VCaP (cell line): ENCODE data around the gene SMPD4.
A peak's percentile ranks its signal among the peaks of the same experiment; 100 is the strongest.
"Not testable (repeated sequence)": the region's sequence is repeated elsewhere in the genome, so short reads cannot be mapped to it uniquely, and the experiment has no call there.

Experiments used
- H3K27ac ChIP-seq: fragments of 450-650 bp; 2 replicates; pipeline ENCODE4 v1.5.1; 2017
- TF ChIP-seq, protein P1 (sequence below): fragments of 450-650 bp; conservative IDR thresholded peaks from 2 replicates; pipeline ENCODE4 v1.5.1; 2017; ENCODE audit warnings: mild to moderate bottlenecking, moderate library complexity

SMPD4 gene

DNA sequence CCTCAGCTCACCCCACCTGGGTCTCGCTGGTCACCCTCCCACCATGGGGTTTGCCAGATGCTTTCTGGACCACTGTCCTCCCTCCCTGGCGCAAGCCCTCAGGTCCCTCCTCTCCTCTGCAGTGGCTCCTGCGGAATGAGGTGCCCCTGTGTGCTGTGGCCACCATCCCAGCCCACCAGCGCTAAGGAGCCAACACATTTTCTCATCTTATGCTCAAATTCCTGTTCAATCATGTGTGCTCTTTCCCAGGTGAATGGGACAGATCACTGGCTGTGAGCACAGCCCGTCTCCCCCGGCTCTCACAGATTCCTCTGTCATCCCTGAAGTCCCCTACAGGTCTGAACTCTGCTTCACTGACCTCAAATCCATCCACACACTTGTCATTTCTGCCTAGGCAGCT is 21.3 kb downstream of the SMPD4 start:
- TF ChIP-seq, protein P1, sequence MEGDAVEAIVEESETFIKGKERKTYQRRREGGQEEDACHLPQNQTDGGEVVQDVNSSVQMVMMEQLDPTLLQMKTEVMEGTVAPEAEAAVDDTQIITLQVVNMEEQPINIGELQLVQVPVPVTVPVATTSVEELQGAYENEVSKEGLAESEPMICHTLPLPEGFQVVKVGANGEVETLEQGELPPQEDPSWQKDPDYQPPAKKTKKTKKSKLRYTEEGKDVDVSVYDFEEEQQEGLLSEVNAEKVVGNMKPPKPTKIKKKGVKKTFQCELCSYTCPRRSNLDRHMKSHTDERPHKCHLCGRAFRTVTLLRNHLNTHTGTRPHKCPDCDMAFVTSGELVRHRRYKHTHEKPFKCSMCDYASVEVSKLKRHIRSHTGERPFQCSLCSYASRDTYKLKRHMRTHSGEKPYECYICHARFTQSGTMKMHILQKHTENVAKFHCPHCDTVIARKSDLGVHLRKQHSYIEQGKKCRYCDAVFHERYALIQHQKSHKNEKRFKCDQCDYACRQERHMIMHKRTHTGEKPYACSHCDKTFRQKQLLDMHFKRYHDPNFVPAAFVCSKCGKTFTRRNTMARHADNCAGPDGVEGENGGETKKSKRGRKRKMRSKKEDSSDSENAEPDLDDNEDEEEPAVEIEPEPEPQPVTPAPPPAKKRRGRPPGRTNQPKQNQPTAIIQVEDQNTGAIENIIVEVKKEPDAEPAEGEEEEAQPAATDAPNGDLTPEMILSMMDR: no peak
- no peak overlapping the region for H3K27ac ChIP-seq

DNA sequence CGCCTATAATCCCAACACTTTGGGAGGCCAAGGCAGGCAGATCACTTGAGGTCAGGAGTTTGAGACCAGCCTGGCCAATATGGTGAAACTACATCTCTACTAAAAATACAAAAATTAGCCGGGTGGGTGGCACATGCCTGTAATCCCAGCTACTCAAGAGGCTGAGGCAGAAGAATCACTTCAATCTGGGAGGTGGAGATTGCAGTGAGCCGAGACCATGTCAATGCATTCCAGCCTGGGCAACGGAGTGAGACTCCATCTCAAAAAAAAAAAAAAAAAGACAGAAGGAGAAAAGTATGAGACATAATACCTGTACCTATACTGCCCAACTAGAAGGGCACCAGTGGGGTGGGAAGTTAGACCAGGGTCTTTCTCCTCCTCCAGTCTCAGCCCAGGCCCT is 22.0 kb downstream of the SMPD4 start:
- not testable (repeated sequence) for H3K27ac ChIP-seq

DNA sequence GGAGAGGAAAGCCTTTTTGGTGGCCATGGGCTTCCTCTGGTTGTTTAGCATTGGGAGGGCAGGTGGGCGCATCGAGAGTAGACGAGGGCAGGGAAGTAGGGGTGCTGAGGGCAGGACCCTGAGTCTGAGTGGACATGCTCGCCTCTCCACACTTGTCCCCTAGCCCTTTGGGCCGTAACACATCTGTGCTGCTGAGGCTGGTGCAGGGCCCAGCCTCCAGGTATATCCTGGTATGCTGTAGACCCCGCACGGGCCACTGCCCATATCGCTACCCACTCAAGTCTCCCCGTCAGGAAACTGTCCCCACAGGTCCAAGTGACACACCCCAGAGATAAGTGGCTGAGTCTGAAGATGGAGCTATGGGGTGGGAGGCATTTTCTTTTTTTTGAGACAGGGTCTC is 22.8 kb downstream of the SMPD4 start:
- TF ChIP-seq, protein P1: no peak
- no peak overlapping the region for H3K27ac ChIP-seq

DNA sequence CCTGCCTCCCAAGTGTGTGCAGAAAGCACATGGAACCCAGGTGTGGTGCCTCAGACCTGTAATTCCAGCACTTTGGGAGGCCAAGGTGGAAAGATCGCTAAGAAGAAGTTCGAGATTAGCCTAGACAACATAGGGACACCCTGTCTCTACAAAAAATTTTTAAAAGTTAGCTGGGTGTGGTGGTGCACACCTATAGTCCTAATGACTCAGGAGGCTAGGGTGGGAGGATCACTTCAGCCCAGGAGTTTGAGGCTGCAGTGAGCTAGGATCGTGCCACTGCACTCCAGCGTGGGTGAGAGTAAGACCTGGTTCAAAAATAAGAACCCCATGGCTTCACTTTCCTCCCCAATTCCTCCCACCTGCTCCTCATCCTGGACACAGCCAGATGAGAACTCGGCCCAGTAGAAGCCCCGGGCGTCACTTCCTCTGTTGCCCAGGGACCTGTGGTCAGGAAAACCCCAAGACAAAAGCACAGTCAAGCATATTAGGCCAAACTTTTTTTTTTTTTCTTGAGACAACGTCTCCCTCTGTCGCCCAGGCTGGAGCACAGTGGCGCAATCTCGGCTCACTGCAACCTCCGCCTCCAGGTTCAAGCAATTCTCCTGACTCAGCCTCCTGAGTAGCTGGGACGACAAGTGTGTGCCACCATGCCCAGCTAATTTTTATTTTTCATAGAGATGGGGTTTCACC is 23.4 kb downstream of the SMPD4 start:
- H3K27ac ChIP-seq: not testable (repeated sequence)

DNA sequence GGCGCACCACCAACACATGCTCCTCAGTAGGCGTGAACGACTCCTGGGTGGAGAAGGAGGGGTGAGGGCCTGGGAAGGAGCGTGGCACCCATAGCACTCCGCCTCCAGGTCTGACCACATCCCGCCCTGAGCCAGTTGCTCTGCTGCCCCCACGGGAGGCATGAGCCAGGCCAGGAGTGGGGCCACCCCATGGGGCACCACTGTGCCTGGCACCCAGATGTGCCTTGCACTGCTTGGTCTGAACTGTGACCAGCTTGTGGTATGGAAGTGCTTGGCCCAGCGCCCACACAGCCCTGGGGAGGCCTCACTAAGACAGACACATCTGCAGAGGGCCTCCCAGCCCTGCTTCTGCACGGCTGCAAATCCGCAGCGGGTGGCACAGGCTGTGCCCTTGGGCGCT is 24.0 kb downstream of the SMPD4 start:
- H3K27ac ChIP-seq: not testable (repeated sequence)

DNA sequence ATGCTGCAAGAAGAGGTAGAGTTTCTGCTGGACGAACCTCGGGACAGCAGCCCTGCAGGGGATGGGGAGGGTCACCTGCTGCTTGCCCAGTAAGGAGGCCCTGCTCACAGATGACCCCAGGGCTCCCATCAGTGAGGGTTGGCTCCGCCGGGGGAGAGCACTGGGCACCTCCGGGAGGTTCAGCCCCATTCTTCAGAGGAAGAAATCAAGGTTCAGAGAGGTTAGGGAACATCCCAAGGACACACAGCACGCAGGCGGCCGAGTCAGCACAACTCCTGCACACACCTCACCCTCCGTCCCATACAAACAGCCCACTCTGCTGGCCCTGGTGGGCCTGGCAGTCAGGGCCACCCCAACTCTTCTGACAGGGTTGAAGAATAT is 24.8 kb downstream of the SMPD4 start:
- 0 out of 2 replicates have a peak overlapping the region, but pooled peaks have one; percentile 52 for H3K27ac ChIP-seq
- TF ChIP-seq, protein P1: no peak

DNA sequence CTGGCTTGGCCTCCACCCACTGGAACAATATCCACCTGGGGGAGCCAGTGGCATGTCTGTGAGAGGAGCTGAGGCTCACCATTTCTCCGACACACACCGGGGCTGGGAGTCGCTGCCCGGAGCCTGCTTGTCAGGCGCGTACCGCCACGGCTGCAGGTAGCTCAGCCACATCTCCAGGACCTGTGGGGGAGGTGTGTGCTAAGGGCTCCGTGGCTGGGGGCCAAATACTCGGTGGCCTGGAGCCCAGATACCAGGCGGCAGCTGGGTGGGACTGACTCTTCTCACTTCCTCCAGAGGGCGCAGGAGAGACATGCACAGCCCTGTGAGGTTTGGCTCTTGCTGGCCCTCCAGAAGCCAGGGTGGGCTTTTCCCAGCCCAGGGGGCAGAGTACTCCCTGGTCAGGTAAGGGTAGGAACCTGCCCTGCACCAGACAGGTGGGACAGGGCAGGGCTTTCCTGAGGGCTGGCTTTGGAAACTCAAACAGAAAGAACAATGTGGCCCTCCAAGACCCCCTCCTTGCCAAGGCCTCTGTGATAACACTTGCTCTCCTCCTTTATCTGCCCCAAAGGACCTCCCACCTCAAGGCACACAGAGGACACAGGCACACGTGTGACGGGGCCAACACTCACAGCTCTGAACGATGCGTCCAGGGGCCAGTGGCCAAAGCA is 25.3 kb downstream of the SMPD4 start:
- peak overlapping the region; percentile 52; the same call in 1 of the 2 replicates for H3K27ac ChIP-seq
- TF ChIP-seq, protein P1: peak; percentile 83

DNA sequence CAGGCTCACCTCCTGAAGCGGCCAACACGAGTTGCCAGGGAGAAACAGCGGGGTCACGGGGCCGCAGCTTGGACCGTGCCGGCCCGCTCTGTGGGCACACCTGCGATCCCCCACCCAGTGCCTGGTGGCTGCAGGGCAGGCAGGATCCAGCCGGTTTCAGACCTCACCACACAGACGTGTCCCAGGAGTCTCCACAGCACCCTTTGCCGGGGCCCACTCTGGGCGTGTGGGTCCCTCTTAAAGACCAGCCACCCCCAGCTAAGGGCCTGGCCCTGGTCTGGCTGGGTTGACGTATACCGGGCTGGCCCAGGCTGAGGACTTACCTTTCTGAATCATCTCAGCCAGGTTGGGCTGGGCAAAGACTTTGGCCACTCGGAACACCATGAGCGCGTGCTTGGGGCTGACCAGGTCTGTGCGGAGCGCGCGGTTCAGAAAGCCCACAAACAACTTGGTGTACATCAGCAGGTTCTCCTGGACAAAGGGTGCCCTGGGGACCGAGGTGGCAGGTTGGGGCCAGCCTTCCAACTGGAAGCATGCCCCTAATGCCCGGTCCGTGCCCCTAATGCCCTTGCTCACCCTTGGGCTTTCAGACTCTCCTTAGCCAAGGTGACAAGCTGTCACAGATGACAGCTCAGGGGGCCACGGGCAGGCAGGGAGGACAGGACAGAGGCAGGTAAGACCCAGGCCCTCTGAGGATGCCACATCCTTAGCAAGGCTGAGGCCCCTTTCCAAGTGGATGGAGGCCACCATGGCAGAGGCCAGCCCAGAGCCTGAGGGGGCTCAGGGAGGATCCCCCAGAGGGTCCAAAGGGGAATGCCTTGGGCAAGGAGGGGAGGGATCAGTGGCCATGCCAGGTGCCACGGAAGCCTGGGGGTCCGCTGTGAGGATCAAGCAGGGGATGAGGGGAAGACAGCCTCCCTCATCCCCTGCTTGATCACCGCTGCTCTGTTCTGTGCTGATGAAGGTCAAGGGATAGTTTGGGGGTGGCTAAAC is 26.3 kb downstream of the SMPD4 start:
- H3K27ac ChIP-seq: peak overlapping the region; percentile 52; the same call in 1 of the 2 replicates
- TF ChIP-seq, protein P1: no peak

DNA sequence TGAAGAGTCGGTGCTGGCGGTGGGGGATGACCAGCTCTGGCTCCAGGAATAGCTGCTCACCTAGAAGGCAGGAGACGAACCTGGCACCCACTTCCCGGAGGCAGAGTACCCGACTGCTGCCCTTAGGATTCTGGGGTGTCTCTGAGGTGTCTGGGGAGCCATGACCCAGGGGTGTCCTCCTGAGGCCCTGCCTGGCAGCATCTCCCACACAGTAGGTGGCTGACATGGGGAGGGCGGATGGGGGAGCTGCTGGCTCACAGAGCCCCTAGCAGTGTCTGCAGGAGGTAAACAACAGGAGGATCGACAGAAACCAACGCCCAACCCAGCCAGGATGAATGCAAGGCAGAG is 27.0 kb downstream of the SMPD4 start:
- not testable (repeated sequence) for H3K27ac ChIP-seq

DNA sequence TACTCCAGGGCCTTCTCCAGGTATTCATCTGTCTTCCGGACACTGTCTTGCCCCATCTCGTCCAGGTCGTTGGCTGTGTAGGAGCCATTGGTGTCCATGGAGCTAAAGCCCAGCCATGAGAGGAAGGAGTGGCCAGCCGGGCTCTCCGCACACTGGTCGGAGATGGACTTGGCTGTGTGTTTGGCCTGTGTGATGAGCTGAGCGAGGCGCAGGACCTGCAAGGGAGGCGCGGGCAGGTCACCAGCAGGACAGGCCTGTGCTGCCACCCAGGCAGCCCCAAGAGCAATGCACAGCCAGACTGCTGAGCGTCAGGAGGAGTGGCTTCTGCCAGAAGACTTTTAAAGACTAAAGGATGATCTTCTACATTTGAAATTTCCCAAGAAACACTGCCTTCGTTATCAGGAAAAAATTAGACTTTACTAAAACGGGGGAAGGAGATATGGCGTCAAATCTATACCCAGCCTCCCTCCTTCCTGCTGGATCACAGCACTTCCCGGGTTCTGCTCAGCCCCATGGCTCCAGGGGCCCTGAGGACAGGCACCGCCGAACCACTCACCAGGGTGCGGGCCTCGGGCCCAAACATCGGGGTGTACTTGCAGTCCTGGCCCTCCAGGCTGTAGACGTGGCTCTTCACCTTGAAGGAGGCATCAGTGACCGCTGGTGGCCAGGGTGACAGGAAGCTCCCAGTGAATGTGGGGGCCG is 27.5 kb downstream of the SMPD4 start:
- H3K27ac ChIP-seq: not testable (repeated sequence)
